Lower lobe of right lung (tissue), 2 donors: Measurements from ENCODE around the gene SUCLG2. TPM values are rescaled to one million over a fixed set of nuclear protein-coding genes. Genes with fewer than 3 reads are reported as not detected.

Experiments used
- ATAC-seq, 2 donors: fragments of 200-7000 bp; cut with Tn5 transposase; one replicate each; pipeline ENCODE4 v1.9.1; 2020 to 2022; ENCODE audit warnings: mild to moderate bottlenecking in 2 of 2, moderate library complexity in 2 of 2
- DNase-seq: peaks from one replicate; pipeline ENCODE4 v3.0.0-alpha.2; 2020
- H3K27ac ChIP-seq: fragments of 200-600 bp; one replicate; pipeline ENCODE4 v1.8.0; 2022
- H3K27me3 ChIP-seq: fragments of 200-600 bp; one replicate; pipeline ENCODE4 v1.8.0; 2022; ENCODE audit warnings: low read depth
- H3K36me3 ChIP-seq: fragments of 200-600 bp; one replicate; pipeline ENCODE4 v1.8.0; 2022; ENCODE audit warnings: mild to moderate bottlenecking
- H3K4me1 ChIP-seq: fragments of 200-600 bp; one replicate; pipeline ENCODE4 v1.8.0; 2022
- H3K4me3 ChIP-seq: fragments of 200-600 bp; one replicate; pipeline ENCODE4 v1.8.0; 2022; ENCODE audit warnings: mild to moderate bottlenecking
- H3K9me3 ChIP-seq: fragments of 200-600 bp; one replicate; pipeline ENCODE4 v1.8.0; 2022
- intact Hi-C: fragments of 100-400 bp; cut with DNase I; formaldehyde crosslinking; loops from one replicate; pipeline ENCODE4 v1.11.0; 2022
- total RNA-seq: library from RNA; stranded (reverse); fragmentation: NEBNext Ultra II Directional; extraction: Animal tissue kit (Norgen Biotek cat#: 25700); gene quantifications from one replicate; pipeline ENCODE4 v1.2.1, GENCODE V29; 2021
- TF ChIP-seq, protein P1 (sequence below): fragments of 200-600 bp; IDR thresholded peaks from one replicate; pipeline ENCODE4 v1.8.0; 2022; ENCODE audit warnings: antibody characterized with exemption, mild to moderate bottlenecking
- donor health status: DM: no; HTN: yes; CAD: no; lungs with severe emphysema.

SUCLG2 gene
- total RNA-seq, 1 donor from 2014 or later: 50.7 TPM

DNA sequence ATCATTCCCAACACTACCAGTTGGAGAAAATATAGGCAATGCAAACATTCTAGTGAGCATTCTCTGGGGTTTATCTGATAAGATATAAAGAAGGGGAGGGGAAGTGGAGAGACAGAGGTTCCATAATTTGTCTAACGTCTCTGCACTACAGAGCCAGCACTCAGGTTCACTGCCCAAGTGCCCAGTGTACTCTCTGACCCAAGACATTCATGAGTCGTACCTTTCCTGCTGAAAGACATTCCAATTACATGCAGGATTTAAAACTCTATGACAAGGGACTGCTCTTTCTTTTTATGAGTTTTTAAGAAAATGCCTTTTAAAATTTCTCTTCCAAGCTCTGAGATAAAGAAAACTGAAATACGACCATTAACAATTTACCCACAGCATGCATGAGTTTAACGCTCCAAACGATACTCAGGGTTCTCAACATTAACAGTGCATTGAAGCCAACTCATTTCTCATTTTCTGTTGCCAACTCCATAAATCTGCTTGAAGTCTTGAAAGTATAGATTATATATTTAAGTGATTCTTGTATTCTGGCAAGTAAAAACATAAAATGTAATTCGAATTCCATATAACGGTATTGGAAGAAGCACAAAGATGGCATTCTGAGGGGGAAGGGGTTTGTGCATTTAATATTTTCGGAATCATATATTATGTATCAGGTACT, 193.4 kb downstream of the SUCLG2 start:
- DNase-seq (no peak), ATAC-seq (no peak)
- intact Hi-C loops: no loop called here
- H3K36me3 ChIP-seq: no peaks in the 10 kb centered on the region
- TF ChIP-seq, protein P1, sequence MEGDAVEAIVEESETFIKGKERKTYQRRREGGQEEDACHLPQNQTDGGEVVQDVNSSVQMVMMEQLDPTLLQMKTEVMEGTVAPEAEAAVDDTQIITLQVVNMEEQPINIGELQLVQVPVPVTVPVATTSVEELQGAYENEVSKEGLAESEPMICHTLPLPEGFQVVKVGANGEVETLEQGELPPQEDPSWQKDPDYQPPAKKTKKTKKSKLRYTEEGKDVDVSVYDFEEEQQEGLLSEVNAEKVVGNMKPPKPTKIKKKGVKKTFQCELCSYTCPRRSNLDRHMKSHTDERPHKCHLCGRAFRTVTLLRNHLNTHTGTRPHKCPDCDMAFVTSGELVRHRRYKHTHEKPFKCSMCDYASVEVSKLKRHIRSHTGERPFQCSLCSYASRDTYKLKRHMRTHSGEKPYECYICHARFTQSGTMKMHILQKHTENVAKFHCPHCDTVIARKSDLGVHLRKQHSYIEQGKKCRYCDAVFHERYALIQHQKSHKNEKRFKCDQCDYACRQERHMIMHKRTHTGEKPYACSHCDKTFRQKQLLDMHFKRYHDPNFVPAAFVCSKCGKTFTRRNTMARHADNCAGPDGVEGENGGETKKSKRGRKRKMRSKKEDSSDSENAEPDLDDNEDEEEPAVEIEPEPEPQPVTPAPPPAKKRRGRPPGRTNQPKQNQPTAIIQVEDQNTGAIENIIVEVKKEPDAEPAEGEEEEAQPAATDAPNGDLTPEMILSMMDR: no peak
- no peaks in the 10 kb centered on the region for H3K4me1 ChIP-seq
- H3K27me3 ChIP-seq: no peaks in the 10 kb centered on the region
- H3K9me3 ChIP-seq: no peaks in the 10 kb centered on the region
- no peak overlapping the region for H3K4me3 ChIP-seq
- no peak overlapping the region for H3K27ac ChIP-seq

DNA sequence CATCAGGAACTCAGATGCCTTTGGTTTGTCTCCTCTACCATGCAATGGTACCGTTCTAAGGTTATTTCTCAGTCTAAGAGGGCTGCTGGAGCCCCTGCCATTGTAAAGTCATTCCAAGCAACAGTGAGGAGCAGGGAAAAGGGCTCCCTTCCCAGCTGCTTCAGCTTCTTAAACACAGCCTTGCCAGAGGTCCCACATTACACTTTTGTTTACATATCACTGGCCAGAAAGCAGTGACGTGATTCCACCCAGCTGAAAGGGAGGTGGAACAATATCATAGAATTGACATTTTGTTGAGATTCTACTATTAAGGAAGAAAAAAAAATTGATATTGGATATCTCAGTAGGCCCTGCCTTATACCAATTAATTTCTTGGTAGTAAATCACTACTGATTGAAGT, 194.6 kb downstream of the SUCLG2 start:
- no peaks in the 10 kb centered on the region for H3K27me3 ChIP-seq
- ATAC-seq (no peak), DNase-seq (no peak)
- H3K27ac ChIP-seq: no peak overlapping the region
- H3K4me3 ChIP-seq: no peak overlapping the region
- no peaks in the 10 kb centered on the region for H3K4me1 ChIP-seq
- TF ChIP-seq, protein P1: no peak
- no peaks in the 10 kb centered on the region for H3K36me3 ChIP-seq
- no peaks in the 10 kb centered on the region for H3K9me3 ChIP-seq
- intact Hi-C loops: no loop called here

DNA sequence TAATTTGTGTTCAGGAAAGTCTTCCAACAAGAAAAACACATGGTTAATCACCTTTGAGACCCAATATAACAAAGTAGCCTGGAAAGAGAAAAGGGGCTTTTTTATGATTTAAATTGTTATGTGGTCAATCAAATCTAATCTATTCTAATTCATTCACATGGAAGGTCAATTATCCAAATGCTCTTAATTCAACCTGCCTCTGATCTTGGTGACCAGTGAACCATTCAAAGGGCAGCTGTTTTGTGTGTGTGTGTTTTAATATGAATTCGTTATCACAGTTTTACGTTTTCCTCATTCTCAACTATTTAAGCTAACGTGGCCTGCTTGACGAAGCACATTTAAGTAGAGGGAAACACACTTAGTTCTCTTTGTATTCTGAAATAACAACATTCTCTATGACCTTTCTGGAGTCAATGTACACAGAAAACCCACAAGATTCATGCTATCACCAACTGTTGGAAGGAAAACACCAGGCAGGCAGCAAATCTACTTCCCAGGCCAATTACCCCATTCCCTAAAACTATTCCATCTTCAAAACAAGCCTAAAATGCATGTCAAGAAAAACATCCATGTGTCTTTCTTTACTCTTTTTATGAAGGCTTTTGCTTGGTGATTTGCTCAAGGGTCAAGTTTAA, 195.4 kb downstream of the SUCLG2 start:
- Histone ChIP-seq H3K9me3 (no peaks in the 10 kb centered on the region), H3K4me3 (no peak overlapping the region), H3K4me1 (no peaks in the 10 kb centered on the region), H3K27ac (no peak overlapping the region), H3K27me3 (no peaks in the 10 kb centered on the region), H3K36me3 (no peaks in the 10 kb centered on the region)
- no peak for ATAC-seq
- TF ChIP-seq, protein P1: no peak
- intact Hi-C loops: no loop called here
- no peak for DNase-seq

DNA sequence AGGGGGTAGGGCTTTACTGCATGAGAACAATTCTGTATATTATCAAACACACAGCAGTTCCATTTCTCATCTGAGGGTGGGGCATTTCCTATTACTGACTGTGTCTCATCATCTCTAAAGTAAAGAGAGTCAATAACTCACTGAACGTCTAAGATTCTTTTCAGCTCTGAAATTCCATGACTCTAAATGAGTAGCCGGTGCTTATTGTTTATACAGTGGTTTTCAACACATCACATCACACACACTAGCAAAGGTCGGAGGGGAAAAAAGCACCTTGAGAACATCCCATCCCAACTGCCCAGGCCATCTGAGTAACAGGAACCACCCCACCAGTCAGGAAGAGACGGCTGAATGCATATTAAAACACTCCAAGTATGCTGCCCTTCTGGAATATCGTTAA, 196.0 kb downstream of the SUCLG2 start:
- Histone ChIP-seq H3K27me3 (no peaks in the 10 kb centered on the region), H3K4me3 (no peak overlapping the region), H3K27ac (no peak overlapping the region), H3K4me1 (no peaks in the 10 kb centered on the region), H3K36me3 (no peaks in the 10 kb centered on the region), H3K9me3 (no peaks in the 10 kb centered on the region)
- intact Hi-C loops: no loop called here
- TF ChIP-seq, protein P1: no peak
- ATAC-seq (no peak), DNase-seq (no peak)

DNA sequence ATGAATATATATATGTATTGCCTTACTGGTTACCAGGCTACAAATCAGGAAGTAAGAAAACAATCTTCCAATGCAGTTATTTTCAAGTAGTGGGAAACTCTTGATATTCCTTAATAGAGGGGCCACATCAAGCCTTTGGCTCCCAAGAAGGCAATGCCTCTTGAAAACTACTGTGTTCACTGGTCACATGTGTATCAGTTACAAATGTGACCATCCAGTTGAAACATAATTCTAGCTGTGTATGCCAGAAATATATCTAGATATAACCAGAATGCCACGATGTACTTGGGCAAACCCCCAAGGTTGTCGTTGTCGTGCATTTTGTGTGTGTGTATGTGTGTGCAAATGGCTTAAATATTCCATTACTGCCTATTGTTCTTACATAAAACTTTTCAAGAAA, 200.8 kb downstream of the SUCLG2 start:
- no peak for ATAC-seq
- TF ChIP-seq, protein P1: no peak
- no peak for DNase-seq

More for the DNA sequence above, 200.8 kb downstream of the SUCLG2 start:
- Histone ChIP-seq H3K9me3 (no peaks in the 10 kb centered on the region), H3K36me3 (no peaks in the 10 kb centered on the region), H3K4me1 (no peaks in the 10 kb centered on the region), H3K27me3 (no peaks in the 10 kb centered on the region), H3K27ac (no peak overlapping the region), H3K4me3 (no peak overlapping the region)
- intact Hi-C loops: no loop called here
